Thyroid gland (tissue), 4 donors: ENCODE data around the gene GRIFIN.

Experiments used
- CTCF ChIP-seq, 6 experiments: fragments of 200-600 bp in 3 of 6; fragments of 450-650 bp in 3 of 6; sonication (generic) in 3 of 6; IDR thresholded peaks; one replicate each; pipeline ENCODE4 v1.5.1; 2016 to 2019; ENCODE audit warnings: antibody characterized with exemption in 6 of 6, mild to moderate bottlenecking in 2 of 6, inconsistent platforms in 1 of 6, moderate library complexity in 1 of 6
- POLR2A ChIP-seq, 2 donors: fragments of 450-650 bp; IDR thresholded peaks; one replicate each; pipeline ENCODE4 v1.6.1; 2017; ENCODE audit warnings: antibody characterized with exemption in 2 of 2, mild to moderate bottlenecking in 2 of 2, moderate library complexity in 1 of 2

- TF ChIP-seq POLR2A (IDR thresholded peaks at IDR 0.05): no peak
- no peak for TF ChIP-seq CTCF (IDR thresholded peaks at IDR 0.05)
Observed at GRCh38 chr7:2488272-2488645, 12.1 kb upstream of the GRIFIN start.
